A549 (cell line): ENCODE measurements around the gene ADGRB2. TPM values are rescaled to one million over a fixed set of nuclear protein-coding genes. Genes with fewer than 3 reads are reported as not detected.
A peak's percentile ranks its signal among the peaks of the same experiment; 100 is the strongest.

Source experiments
- ATAC-seq, 2 experiments: fragments of 200-7000 bp in 1 of 2; fragments of >200 bp in 1 of 2; cut with Nextera tagmentation in 1 of 2; cut with Tn5 transposase in 1 of 2; 3 replicates each; pipeline versions ENCODE4 v1.8.0 to v1.9.1; 2018 to 2020; ENCODE audit warnings: mild to moderate bottlenecking in 1 of 2, moderate library complexity in 1 of 2
- CTCF ChIA-PET: fragments of 300-600 bp; sonication (Branson Sonifier 250); formaldehyde crosslinking; extraction: SDS; loops from one replicate; lab custom pipeline; 2021; ENCODE audit warnings: antibody characterized with exemption, inconsistent platforms; lab: Yijun Ruan, JAX
- POLR2A ChIA-PET: fragments of 350-600 bp; formaldehyde crosslinking; extraction: SDS; loops from one replicate; lab custom pipeline; 2021; ENCODE audit warnings: antibody characterized with exemption, inconsistent platforms; lab: Yijun Ruan, JAX
- DNase-seq, 2 experiments: peaks; one replicate each; pipeline versions ENCODE4 v3.0.0 to v3.0.0-alpha.2; 2011 to 2016; ENCODE audit warnings: low read depth in 1 of 2, low spot score in 1 of 2
- FAIRE-seq: peaks from 2 replicates; lab custom pipeline; 2011; peaks lifted over from hg19 to GRCh38; lab: Jason Lieb, UNC
- H3K27ac ChIP-seq, 2 experiments: fragments of >200 bp; sonication (Bioruptor Twin); formaldehyde crosslinking; 3 replicates each; pipeline ENCODE4 v1.5.1; 2016 to 2017
- H3K4me1 ChIP-seq: fragments of >200 bp; sonication (Bioruptor Twin); formaldehyde crosslinking; 3 replicates; pipeline ENCODE4 v1.6.1; 2016
- H3K4me2 ChIP-seq: fragments of >200 bp; sonication (Bioruptor Twin); formaldehyde crosslinking; 3 replicates; pipeline ENCODE4 v1.6.1; 2016
- H3K4me3 ChIP-seq: fragments of >200 bp; sonication (Bioruptor Twin); formaldehyde crosslinking; 3 replicates; pipeline ENCODE4 v1.5.1; 2016
- H3K9me3 ChIP-seq: fragments of >200 bp; sonication (Bioruptor Twin); formaldehyde crosslinking; 3 replicates; pipeline ENCODE4 v1.6.1; 2016
- BCL3 ChIP-seq: fragments of >200 bp; sonication (Bioruptor Twin); formaldehyde crosslinking; IDR thresholded peaks from 3 replicates; pipeline ENCODE4 v1.6.1; 2016
- CBX8 ChIP-seq: fragments of 200-600 bp; sonication (generic); IDR thresholded peaks from 2 replicates; pipeline ENCODE4 v1.6.1; 2016
- CEBPB ChIP-seq, 2 experiments: fragments of >200 bp in 1 of 2; sonication (Bioruptor Twin) in 1 of 2; formaldehyde crosslinking in 1 of 2; IDR thresholded peaks; 2 replicates each; pipeline ENCODE4 v1.6.1; 2012 to 2016
- CHD4 ChIP-seq: fragments of 200-600 bp; sonication (generic); IDR thresholded peaks from 2 replicates; pipeline ENCODE4 v1.6.1; 2016; ENCODE audit warnings: antibody characterized with exemption, mild to moderate bottlenecking, borderline replicate concordance
- EHF ChIP-seq: fragments of 250-450 bp; sonication (Bioruptor Pico); IDR thresholded peaks from 2 replicates; pipeline ENCODE4 v1.5.0; 2020; ENCODE audit warnings: mild to moderate bottlenecking
- EP300 ChIP-seq, 2 experiments: fragments of >200 bp; sonication (Bioruptor Twin); formaldehyde crosslinking; IDR thresholded peaks; 2 replicates in 1 of 2; 3 replicates in 1 of 2; pipeline ENCODE4 v1.6.1; 2016 to 2017
- ESRRA ChIP-seq: fragments of 150-350 bp; IDR thresholded peaks from 2 replicates; pipeline ENCODE4 v1.6.1; 2014; ENCODE audit warnings: mild to moderate bottlenecking, low read length, borderline replicate concordance
- FOSB ChIP-seq: fragments of 250-450 bp; sonication (Bioruptor Pico); IDR thresholded peaks from 2 replicates; pipeline ENCODE4 v1.5.0; 2020; ENCODE audit warnings: mild to moderate bottlenecking, moderate library complexity
- FOSL2 ChIP-seq, 2 experiments: fragments of 450-650 bp in 1 of 2; fragments of >200 bp in 1 of 2; sonication (Bioruptor Twin) in 1 of 2; formaldehyde crosslinking; IDR thresholded peaks; 2 replicates each; pipeline versions ENCODE4 v1.5.0 to v1.6.1; 2016 to 2020; ENCODE audit warnings: mild to moderate bottlenecking in 1 of 2, moderate library complexity in 1 of 2
- HEYL ChIP-seq: fragments of 250-450 bp; sonication (Bioruptor Pico); IDR thresholded peaks from 2 replicates; pipeline ENCODE4 v1.8.0; 2021; ENCODE audit warnings: mild to moderate bottlenecking, moderate library complexity
- HOXA7 ChIP-seq: fragments of 250-450 bp; sonication (Bioruptor Pico); IDR thresholded peaks from 2 replicates; pipeline ENCODE4 v1.5.0; 2020; ENCODE audit warnings: mild to moderate bottlenecking, moderate library complexity
- HOXB13 ChIP-seq: fragments of 250-450 bp; sonication (Bioruptor Pico); IDR thresholded peaks from 2 replicates; pipeline ENCODE4 v1.5.0; 2020; ENCODE audit warnings: low read depth, mild to moderate bottlenecking, moderate library complexity
- HOXB5 ChIP-seq: fragments of 250-450 bp; sonication (Bioruptor Pico); IDR thresholded peaks from 2 replicates; pipeline ENCODE4 v1.5.0; 2020; ENCODE audit warnings: mild to moderate bottlenecking, moderate library complexity
- JUNB ChIP-seq: fragments of >200 bp; sonication (Bioruptor Twin); formaldehyde crosslinking; IDR thresholded peaks from 2 replicates; pipeline ENCODE4 v1.6.1; 2016
- KDM1A ChIP-seq: fragments of 200-600 bp; sonication (generic); IDR thresholded peaks from 2 replicates; pipeline ENCODE4 v1.6.1; 2016; ENCODE audit warnings: low read depth, mild to moderate bottlenecking
- MAZ ChIP-seq: fragments of 150-350 bp; IDR thresholded peaks from 2 replicates; pipeline ENCODE4 v1.6.1; 2014; ENCODE audit warnings: antibody characterized with exemption, low read depth, low read length, borderline replicate concordance
- MYC ChIP-seq: IDR thresholded peaks from 2 replicates; pipeline ENCODE4 v1.6.1; 2012; ENCODE audit warnings: mild to moderate bottlenecking, inconsistent platforms, low read length, improper control_type of control experiment, borderline replicate concordance
- NFE2L2 ChIP-seq: fragments of 150-350 bp; conservative IDR thresholded peaks from 2 replicates; pipeline ENCODE4 v1.6.1; 2014; ENCODE audit warnings: low read length
- RNF2 ChIP-seq: fragments of 200-600 bp; sonication (generic); IDR thresholded peaks from 2 replicates; pipeline ENCODE4 v1.6.1; 2016; ENCODE audit warnings: low read depth, mild to moderate bottlenecking, antibody characterized with exemption, moderate library complexity, borderline replicate concordance
- SREBF2 ChIP-seq: fragments of 450-650 bp; IDR thresholded peaks from 2 replicates; pipeline ENCODE4 v1.6.1; 2014; ENCODE audit warnings: mild to moderate bottlenecking, moderate library complexity
- ZC3H11A ChIP-seq: fragments of 450-650 bp; IDR thresholded peaks from 2 replicates; pipeline ENCODE4 v1.6.1; 2014; ENCODE audit warnings: antibody characterized with exemption, mild to moderate bottlenecking
- ZFP36 ChIP-seq: fragments of 450-650 bp; IDR thresholded peaks from 2 replicates; pipeline ENCODE4 v1.6.1; 2014; ENCODE audit warnings: borderline replicate concordance; ENCODE audit not compliant: partially characterized antibody
- WGBS: methylation state at CpG from one replicate; pipeline ENCODE4 v1.1.6; 2017; ENCODE audit errors: missing lambda C conversion rate; 5-methylcytosine and 5-hydroxymethylcytosine counted together
- polyA plus RNA-seq, 4 experiments: library from polyadenylated mRNA; depleted of rRNA in 3 of 4; stranded (reverse); fragments of >200 nt; fragmentation: RNase III in 1 of 4; extraction: RNeasy Plus Mini Kit Qiagen cat#74134 plus additional on column Dnase treatment in 1 of 4; gene quantifications; 2 replicates in 3 of 4; 3 replicates in 1 of 4; pipeline ENCODE4 v1.2.3, GENCODE V29; 2011 to 2017

Gene ADGRB2
- polyA plus RNA-seq, 2 of the 4 experiments (the other 2 are of a cell fraction) = 2.3 to 6.6 TPM

- CTCF ChIA-PET = interaction anchor here (1.2 to 18.6 kb wide), 3 partner anchors 8 to 118 kb away, joined by 3 to 242 read pairs (median 16); partner anchors contain the start of gene ADGRB2
- TF ChIP-seq ZFP36 (peak; percentile 51), RNF2 (no peak)
- DNase-seq (no peak), ATAC-seq (peak in 1 of 2 experiments; percentile 26; a peak in 2 of 6 replicates), FAIRE-seq (no peak)
- POLR2A ChIA-PET = no interaction called here
- H3K9me3 ChIP-seq = no peaks in the 10 kb centered on the region
- WGBS = 44% methylated on average over 2 of the region's 2 CpGs
- H3K4me1 ChIP-seq = peaks cover 6% of the 10 kb centered on the region; the same call in 2 of the 3 replicates
- no peak overlapping the region for H3K4me3 ChIP-seq
- no peak overlapping the region for H3K4me2 ChIP-seq
- peak overlapping the region in 1 of 2 experiments; percentile 58; a peak in 2 of 6 replicates for H3K27ac ChIP-seq
Observed at GRCh38 chr1:31780632-31781031, 16.5 kb upstream of the ADGRB2 start.

GRCh38 chr1:31779687-31780086 is 15.5 kb upstream of the ADGRB2 start:
- peaks cover 6% of the 10 kb centered on the region; the same call in 2 of the 3 replicates for H3K4me1 ChIP-seq
- DNase-seq = no peak
- no peak overlapping the region for H3K4me2 ChIP-seq
- TF ChIP-seq FOSB (CRISPR knock-in tag) (no peak), CEBPB (IDR thresholded peaks at IDR 0.05) (no peak), MAZ (no peak), EP300 (IDR thresholded peaks at IDR 0.05) (no peak), HOXB13 (CRISPR knock-in tag) (no peak), SREBF2 (no peak), MYC (no peak), HOXA7 (CRISPR knock-in tag) (no peak), ZC3H11A (no peak), KDM1A (no peak), FOSL2 (IDR thresholded peaks at IDR 0.05) (no peak), FOSL2 (CRISPR knock-in tag; IDR thresholded peaks at IDR 0.05) (no peak), CBX8 (no peak), NFE2L2 (no peak), HOXB5 (no peak), JUNB (no peak), ESRRA (no peak), CHD4 (no peak), HEYL (CRISPR knock-in tag) (no peak), EHF (CRISPR knock-in tag) (no peak), BCL3 (no peak)
- TF ChIP-seq, all 56 proteins: peak for 0
- ATAC-seq (no peak), FAIRE-seq (no peak)
- ChIA-PET POLR2A (no interaction called here), CTCF (interaction anchor here (1.2 to 18.6 kb wide), 5 partner anchors 9 to 117 kb away, joined by 3 to 242 read pairs (median 6); partner anchors contain the start of gene ADGRB2)
- no peak overlapping the region for H3K27ac ChIP-seq
- 92% methylated on average over 9 of the region's 9 CpGs for WGBS
- H3K9me3 ChIP-seq = no peaks in the 10 kb centered on the region
- H3K4me3 ChIP-seq = no peak overlapping the region

GRCh38 chr1:31778763-31779488 is 14.8 kb upstream of the ADGRB2 start:
- Histone ChIP-seq H3K4me1 (peaks cover 6% of the 10 kb centered on the region; the same call in 2 of the 3 replicates), H3K4me3 (no peak overlapping the region), H3K4me2 (no peak overlapping the region), H3K27ac (no peak overlapping the region), H3K9me3 (no peaks in the 10 kb centered on the region)
- ChIA-PET CTCF (interaction anchor here (0.6 to 18.6 kb wide), 7 partner anchors 10 to 116 kb away, joined by 3 to 242 read pairs (median 4); partner anchors contain the start of gene ADGRB2), POLR2A (no interaction called here)
- no peak for ATAC-seq
- no peak for FAIRE-seq
- 81% methylated on average over 11 of the region's 11 CpGs for WGBS
- TF ChIP-seq ZFP36 = peak; percentile 9
- no peak for TF ChIP-seq EP300 (IDR thresholded peaks at IDR 0.05)
- no peak for DNase-seq
